GM12878 (cell line): ENCODE results near the gene THY1. TPM values are rescaled to one million over a fixed set of nuclear protein-coding genes. Genes with fewer than 3 reads are reported as not detected.

Source experiments
- ATAC-seq: fragments of 200-7000 bp; cut with Tn5 transposase; 3 replicates; pipeline ENCODE4 v1.9.1; 2020; ENCODE audit warnings: mild to moderate bottlenecking, moderate library complexity
- BruUV-seq: library from RNA; stranded (reverse); fragments of 400-500 nt; replicated peaks from 2 replicates; lab custom pipeline; 2021; lab: Mats Ljungman, UMichigan
- CTCF ChIA-PET: fragments of 300-600 bp; sonication (Branson Sonifier 250); formaldehyde crosslinking; extraction: SDS; loops from one replicate; lab custom pipeline; 2021; ENCODE audit warnings: inconsistent platforms; lab: Yijun Ruan, JAX
- POLR2A ChIA-PET: fragments of 350-600 bp; formaldehyde crosslinking; extraction: SDS; loops from one replicate; lab custom pipeline; 2021; ENCODE audit warnings: inconsistent platforms; lab: Charles Lee
- RAD21 ChIA-PET: fragments of 300-600 bp; sonication (Branson Sonifier 250); formaldehyde crosslinking; loops from one replicate; lab custom pipeline; 2023; ENCODE audit warnings: antibody characterized with exemption; ENCODE audit not compliant: unreplicated experiment; lab: Charles Lee
- SMC1A ChIA-PET: fragments of 300-600 bp; sonication (Branson Sonifier 250); formaldehyde crosslinking; loops from one replicate; lab custom pipeline; 2023; ENCODE audit not compliant: unreplicated experiment, uncharacterized antibody; lab: Charles Lee
- DNase-seq: peaks from one replicate; pipeline ENCODE4 v3.0.0-alpha.2; 2011; ENCODE audit warnings: low read depth, low spot score
- FAIRE-seq: peaks from 3 replicates; lab custom pipeline; 2011; peaks lifted over from hg19 to GRCh38; lab: Jason Lieb, UNC
- H2AFZ ChIP-seq: 2 replicates; pipeline ENCODE4 v1.6.0; 2011; ENCODE audit warnings: low read depth, low read length, control low read depth; ENCODE audit not compliant: control insufficient read depth
- H3K27ac ChIP-seq: 2 replicates; pipeline ENCODE4 v1.5.1; 2011; ENCODE audit warnings: control low read depth; ENCODE audit not compliant: control insufficient read depth, insufficient read depth
- H3K27me3 ChIP-seq, 2 experiments: replicated peaks in 1 of 2; 2 replicates each; pipeline versions ENCODE4 v1.6.0 to v1.6.1; 2011; ENCODE audit warnings: low read length in 1 of 2; ENCODE audit not compliant: control insufficient read depth in 2 of 2, insufficient read depth in 2 of 2
- H3K36me3 ChIP-seq, 2 experiments: 2 replicates each; pipeline ENCODE4 v1.5.1; 2011; ENCODE audit warnings: low read length in 1 of 2; ENCODE audit not compliant: control insufficient read depth in 2 of 2, insufficient read depth in 2 of 2
- H3K4me1 ChIP-seq: 2 replicates; pipeline ENCODE4 v1.6.1; 2011; ENCODE audit warnings: mild to moderate bottlenecking, low read length, moderate library complexity, mixed read lengths; ENCODE audit not compliant: control insufficient read depth, insufficient read depth
- H3K4me2 ChIP-seq: 2 replicates; pipeline ENCODE4 v1.6.0; 2011; ENCODE audit warnings: control low read depth; ENCODE audit not compliant: control insufficient read depth, insufficient read depth
- H3K4me3 ChIP-seq: fragments of 200-600 bp; sonication (generic); 2 replicates; pipeline ENCODE4 v1.5.1; 2016
- H3K79me2 ChIP-seq: 2 replicates; pipeline ENCODE4 v1.6.0; 2011; ENCODE audit warnings: low read length; ENCODE audit not compliant: control insufficient read depth, insufficient read depth
- H3K9ac ChIP-seq: 2 replicates; pipeline ENCODE4 v1.8.0; 2011; ENCODE audit warnings: low read length, control low read depth, mixed read lengths; ENCODE audit not compliant: control insufficient read depth, insufficient read depth
- H3K9me3 ChIP-seq: replicated peaks from 3 replicates; pipeline ENCODE4 v1.5.1; 2011; ENCODE audit warnings: mild to moderate bottlenecking, low read length; ENCODE audit not compliant: control insufficient read depth, insufficient read depth
- H4K20me1 ChIP-seq: 2 replicates; pipeline ENCODE4 v1.6.0; 2011; ENCODE audit not compliant: control insufficient read depth, insufficient read depth
- DPF2 ChIP-seq: fragments of 450-650 bp; IDR thresholded peaks from 2 replicates; pipeline ENCODE4 v1.6.1; 2017; ENCODE audit warnings: mild to moderate bottlenecking
- EP300 ChIP-seq, 2 experiments: fragments of 150-350 bp in 1 of 2; IDR thresholded peaks; 2 replicates each; pipeline ENCODE4 v1.6.1; 2011 to 2012; ENCODE audit warnings: low read depth in 2 of 2, low read length in 2 of 2, borderline replicate concordance in 1 of 2, improper control_type of control experiment in 1 of 2, inconsistent platforms in 1 of 2; ENCODE audit not compliant: control insufficient read depth in 1 of 2
- NR2F1 ChIP-seq: fragments of 450-650 bp; conservative IDR thresholded peaks from 2 replicates; pipeline ENCODE4 v1.6.1; 2017; ENCODE audit warnings: mild to moderate bottlenecking
- PML ChIP-seq: IDR thresholded peaks from 2 replicates; pipeline ENCODE4 v1.6.1; 2012; ENCODE audit warnings: low read length, inconsistent platforms
- POLR2A ChIP-seq: IDR thresholded peaks from 2 replicates; pipeline ENCODE4 v1.6.1; 2011; ENCODE audit warnings: low read depth, mild to moderate bottlenecking, low read length
- SP1 ChIP-seq: IDR thresholded peaks from one replicate; pipeline ENCODE4 v1.6.1; 2011; ENCODE audit warnings: low read depth, low read length
- ZNF687 ChIP-seq: fragments of 450-650 bp; IDR thresholded peaks from 2 replicates; pipeline ENCODE4 v1.6.1; 2017; ENCODE audit warnings: mild to moderate bottlenecking, moderate library complexity
- ZZZ3 ChIP-seq: IDR thresholded peaks from 2 replicates; pipeline ENCODE4 v1.6.1; 2011; ENCODE audit warnings: low read depth; ENCODE audit not compliant: control insufficient read depth, insufficient read length
- WGBS: methylation state at CpG from one replicate; pipeline ENCODE4 v1.1.6; 2016; ENCODE audit warnings: low lambda C conversion rate; ENCODE audit not compliant: insufficient replicate concordance, insufficient coverage; ENCODE audit errors: missing lambda C conversion rate; 5-methylcytosine and 5-hydroxymethylcytosine counted together
- in situ Hi-C: fragments of 300-500 bp; cut with MboI; formaldehyde crosslinking; loops from 9 replicates; pipeline ENCODE4 v1.14.3; 2018; ENCODE audit warnings: mixed read lengths
- intact Hi-C: fragments of 100-400 bp; cut with micrococcal nuclease; formaldehyde crosslinking; loops from one replicate; pipeline ENCODE4 v1.14.2; 2022; ENCODE audit not compliant: unreplicated experiment
- polyA plus RNA-seq, 11 experiments: library from polyadenylated mRNA; depleted of rRNA in 4 of 11; unstranded in 6 of 11; stranded (reverse) in 5 of 11; fragments of >200 nt; fragmentation: Nextera tagmentation in 4 of 11; fragmentation: Illumina TruSeq in 1 of 11; extraction: Ambion mirVana in 4 of 11; extraction: Trizol in 1 of 11; gene quantifications; 1 replicate in 1 of 11; 2 replicates in 10 of 11; pipeline versions ENCODE4 v1.2.1 to v1.2.3, GENCODE V29; 2011 to 2016; ENCODE audit warnings: inconsistent platforms in 2 of 11, missing spikeins in 2 of 11, low read depth in 1 of 11
- small RNA-seq: library from RNA; depleted of rRNA; stranded (forward); fragments of <200 nt; gene quantifications from one replicate; pipeline ENCODE3, GENCODE V24; 2014
- total RNA-seq, 4 experiments: library from RNA; depleted of rRNA in 3 of 4; stranded (reverse); fragments of >200 nt in 3 of 4; fragmentation: Illumina TruSeq in 1 of 4; extraction: Trizol in 1 of 4; gene quantifications; 2 replicates each; pipeline versions ENCODE4 v1.2.1 to v1.2.3, GENCODE V29; 2013 to 2021
- TF ChIP-seq, protein P1 (sequence below): IDR thresholded peaks from 2 replicates; pipeline ENCODE4 v1.6.1; 2012; ENCODE audit warnings: low read depth, low read length, improper control_type of control experiment

The THY1 gene
- total and polyA plus RNA-seq, 10 of the 15 experiments (the other 5 are each of a cell fraction or from before 2014, with no cell fraction given), result 0.86 to 20.1 (median 3.2) TPM

DNA sequence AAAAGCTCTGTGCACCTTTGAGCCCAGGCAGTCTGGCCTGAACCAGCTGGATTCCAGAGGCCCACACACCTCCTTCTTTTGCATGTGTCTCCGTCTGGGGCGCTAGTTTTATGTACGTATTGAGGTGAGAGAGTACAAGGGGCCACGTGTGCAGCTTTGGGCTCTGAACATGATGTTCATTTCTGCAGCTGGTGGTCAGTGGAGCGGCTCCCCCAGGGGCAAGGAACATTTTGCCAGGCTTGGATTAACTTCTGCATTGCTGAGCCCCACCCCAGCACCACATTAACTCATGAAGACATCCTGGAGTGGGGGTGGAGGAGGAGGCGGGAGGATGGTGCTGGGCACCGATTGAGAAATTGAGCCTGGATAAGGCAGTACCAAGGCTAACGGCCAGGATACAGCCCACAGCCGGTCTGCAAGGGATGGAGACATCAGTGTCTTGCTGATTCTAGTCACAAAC is 55.3 kb downstream of the THY1 start:
- intact Hi-C loops, result no loop called here
- in situ Hi-C loops, result no loop called here
- ChIA-PET RAD21 (interaction anchor here (1.3 to 2.0 kb wide), 2 partner anchors 9 to 12 kb away, joined by 6 to 10 read pairs; no protein-coding TSS in a partner anchor), CTCF (interaction anchor here (1.1 to 17.9 kb wide), 4 partner anchors 11 to 107 kb away, joined by 3 to 183 read pairs (median 3); no protein-coding TSS in a partner anchor), POLR2A (interaction anchor here (1.5 kb wide), 1 partner anchor 9 kb away, joined by 5 read pairs; no protein-coding TSS in a partner anchor)
- WGBS, result 32% methylated on average over 9 of the region's 9 CpGs
- Histone ChIP-seq H3K79me2 (no peaks in the 10 kb centered on the region), H4K20me1 (no peaks in the 10 kb centered on the region), H3K4me3 (no peak overlapping the region), H3K27me3 (peaks cover 4 to 9% of the 10 kb centered on the region in 2 experiments; a peak in 3 of 4 replicates)
- FAIRE-seq, result no peak
- TF ChIP-seq ZZZ3 (no peak), EP300 (IDR thresholded peaks at IDR 0.05; ENCODE audit: borderline replicate concordance in 1 of 2, control insufficient read depth in 1 of 2, low read depth in 2 of 2, low read length in 2 of 2) (no peak), NR2F1 (no peak), ZNF687 (no peak), SP1 (no peak), PML (no peak), POLR2A (no peak), DPF2 (no peak)
- TF ChIP-seq, protein P1, sequence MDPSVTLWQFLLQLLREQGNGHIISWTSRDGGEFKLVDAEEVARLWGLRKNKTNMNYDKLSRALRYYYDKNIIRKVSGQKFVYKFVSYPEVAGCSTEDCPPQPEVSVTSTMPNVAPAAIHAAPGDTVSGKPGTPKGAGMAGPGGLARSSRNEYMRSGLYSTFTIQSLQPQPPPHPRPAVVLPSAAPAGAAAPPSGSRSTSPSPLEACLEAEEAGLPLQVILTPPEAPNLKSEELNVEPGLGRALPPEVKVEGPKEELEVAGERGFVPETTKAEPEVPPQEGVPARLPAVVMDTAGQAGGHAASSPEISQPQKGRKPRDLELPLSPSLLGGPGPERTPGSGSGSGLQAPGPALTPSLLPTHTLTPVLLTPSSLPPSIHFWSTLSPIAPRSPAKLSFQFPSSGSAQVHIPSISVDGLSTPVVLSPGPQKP, result no peak
- TF ChIP-seq, all 136 proteins: peak for 0
- no peak overlapping the region for H2AFZ ChIP-seq
- no peak overlapping the region for H3K9ac ChIP-seq
- no peaks in the 10 kb centered on the region for H3K4me1 ChIP-seq
- BruUV-seq, result no TSS peak
- DNase-seq (no peak), ATAC-seq (no peak)
- H3K9me3 ChIP-seq, result no peaks in the 10 kb centered on the region
- H3K27ac ChIP-seq, result no peak overlapping the region
- no peak overlapping the region for H3K4me2 ChIP-seq
- H3K36me3 ChIP-seq, result no peaks in the 10 kb centered on the region
- SMC1A ChIA-PET, result interaction anchor here (1.5 kb wide), 2 partner anchors 9 to 12 kb away, joined by 3 to 5 read pairs; no protein-coding TSS in a partner anchor

Small RNA genes lying within 50 kb of the gene (small RNA-seq; reads per million reads assigned to genes)
- gene AP003396.4, result not detected

Other genes starting within 250 kb of the THY1 start
- not detected in 2 replicates for gene NHERF4, start 237.7 kb downstream of the THY1 start, total RNA-seq (2014; rRNA removed)
- gene NHERF4, start 237.7 kb downstream of the THY1 start, total RNA-seq (2014; rRNA removed; fragmentation: Illumina TruSeq; extraction: Trizol), result not detected in 2 replicates
- 0.15 TPM in 1 of 2 replicates, not detected in the other for gene NHERF4, start 237.7 kb downstream of the THY1 start, total RNA-seq (2021)
- not detected in 2 replicates for gene NHERF4, start 237.7 kb downstream of the THY1 start, polyA plus RNA-seq (2011; rRNA removed)
- gene NHERF4, start 237.7 kb downstream of the THY1 start, polyA plus RNA-seq (2014; fragmentation: Illumina TruSeq; extraction: Trizol), result not detected in 2 replicates
- not detected for gene NHERF4, start 237.7 kb downstream of the THY1 start, polyA plus RNA-seq (2014; fragmentation: Nextera tagmentation; extraction: Ambion mirVana)
- not detected in 2 replicates for gene NHERF4, start 237.7 kb downstream of the THY1 start, polyA plus RNA-seq (2014; rRNA removed)
- gene NHERF4, start 237.7 kb downstream of the THY1 start, polyA plus RNA-seq (2016; fragmentation: Nextera tagmentation; extraction: Ambion mirVana), result not detected
- gene CBL, start 216.8 kb downstream of the THY1 start, total RNA-seq (2014; rRNA removed), result 9.3 and 9.6 TPM in 2 replicates
- gene CBL, start 216.8 kb downstream of the THY1 start, total RNA-seq (2014; rRNA removed; fragmentation: Illumina TruSeq; extraction: Trizol), result 9.4 and 10.0 TPM in 2 replicates
- 25.4 and 27.1 TPM in 2 replicates for gene CBL, start 216.8 kb downstream of the THY1 start, total RNA-seq (2021)
- gene CBL, start 216.8 kb downstream of the THY1 start, polyA plus RNA-seq (2011; rRNA removed), result 14.5 and 18.4 TPM in 2 replicates
- gene CBL, start 216.8 kb downstream of the THY1 start, polyA plus RNA-seq (2014; fragmentation: Illumina TruSeq; extraction: Trizol), result 21.5 and 25.9 TPM in 2 replicates
- gene CBL, start 216.8 kb downstream of the THY1 start, polyA plus RNA-seq (2014; fragmentation: Nextera tagmentation; extraction: Ambion mirVana), result 1 to 10 TPM; 3.9 to 7.6 TPM
- 11.6 and 12.1 TPM in 2 replicates for gene CBL, start 216.8 kb downstream of the THY1 start, polyA plus RNA-seq (2014; rRNA removed)
- gene CBL, start 216.8 kb downstream of the THY1 start, polyA plus RNA-seq (2016; fragmentation: Nextera tagmentation; extraction: Ambion mirVana), result 1 to 10 TPM; 8.2 to 8.8 TPM
- gene MCAM, start 106.0 kb downstream of the THY1 start, total RNA-seq (2014; rRNA removed), result 17.6 TPM in 2 replicates
- 10.0 TPM in 2 replicates for gene MCAM, start 106.0 kb downstream of the THY1 start, total RNA-seq (2014; rRNA removed; fragmentation: Illumina TruSeq; extraction: Trizol)
- gene MCAM, start 106.0 kb downstream of the THY1 start, total RNA-seq (2021), result 17.9 and 19.7 TPM in 2 replicates
- gene MCAM, start 106.0 kb downstream of the THY1 start, polyA plus RNA-seq (2011; rRNA removed), result 2.5 and 4.1 TPM in 2 replicates
- 7.4 and 12.1 TPM in 2 replicates for gene MCAM, start 106.0 kb downstream of the THY1 start, polyA plus RNA-seq (2014; fragmentation: Illumina TruSeq; extraction: Trizol)
- 1 to 10 TPM; 3.1 to 4.5 TPM for gene MCAM, start 106.0 kb downstream of the THY1 start, polyA plus RNA-seq (2014; fragmentation: Nextera tagmentation; extraction: Ambion mirVana)
- gene MCAM, start 106.0 kb downstream of the THY1 start, polyA plus RNA-seq (2014; rRNA removed), result 13.2 and 16.5 TPM in 2 replicates
- gene MCAM, start 106.0 kb downstream of the THY1 start, polyA plus RNA-seq (2016; fragmentation: Nextera tagmentation; extraction: Ambion mirVana), result 1 to 10 TPM; 7.8 to 8.7 TPM
- 3.7 and 5.3 TPM in 2 replicates for gene RNF26, start 88.6 kb downstream of the THY1 start, total RNA-seq (2014; rRNA removed)
- gene RNF26, start 88.6 kb downstream of the THY1 start, total RNA-seq (2014; rRNA removed; fragmentation: Illumina TruSeq; extraction: Trizol), result 7.1 and 7.2 TPM in 2 replicates
- 29.9 and 31.1 TPM in 2 replicates for gene RNF26, start 88.6 kb downstream of the THY1 start, total RNA-seq (2021)
- 7.0 and 16.6 TPM in 2 replicates for gene RNF26, start 88.6 kb downstream of the THY1 start, polyA plus RNA-seq (2011; rRNA removed)
- 10.4 and 18.7 TPM in 2 replicates for gene RNF26, start 88.6 kb downstream of the THY1 start, polyA plus RNA-seq (2014; fragmentation: Illumina TruSeq; extraction: Trizol)
- 1 to 10 TPM; 2.8 to 4.2 TPM for gene RNF26, start 88.6 kb downstream of the THY1 start, polyA plus RNA-seq (2014; fragmentation: Nextera tagmentation; extraction: Ambion mirVana)
- gene RNF26, start 88.6 kb downstream of the THY1 start, polyA plus RNA-seq (2014; rRNA removed), result 20.9 and 25.6 TPM in 2 replicates
- 10 to 100 TPM; 52.2 to 54.5 TPM for gene RNF26, start 88.6 kb downstream of the THY1 start, polyA plus RNA-seq (2016; fragmentation: Nextera tagmentation; extraction: Ambion mirVana)
- gene C1QTNF5, start 82.3 kb downstream of the THY1 start, total RNA-seq (2014; rRNA removed), result not detected in 2 replicates
- gene C1QTNF5, start 82.3 kb downstream of the THY1 start, total RNA-seq (2014; rRNA removed; fragmentation: Illumina TruSeq; extraction: Trizol), result not detected in 2 replicates
- gene C1QTNF5, start 82.3 kb downstream of the THY1 start, total RNA-seq (2021), result not detected in 2 replicates
- gene C1QTNF5, start 82.3 kb downstream of the THY1 start, polyA plus RNA-seq (2011; rRNA removed), result not detected in 2 replicates
- not detected in 2 replicates for gene C1QTNF5, start 82.3 kb downstream of the THY1 start, polyA plus RNA-seq (2014; fragmentation: Illumina TruSeq; extraction: Trizol)
- not detected for gene C1QTNF5, start 82.3 kb downstream of the THY1 start, polyA plus RNA-seq (2014; fragmentation: Nextera tagmentation; extraction: Ambion mirVana)
- gene C1QTNF5, start 82.3 kb downstream of the THY1 start, polyA plus RNA-seq (2014; rRNA removed), result not detected in 2 replicates
- not detected for gene C1QTNF5, start 82.3 kb downstream of the THY1 start, polyA plus RNA-seq (2016; fragmentation: Nextera tagmentation; extraction: Ambion mirVana)
- not detected in 2 replicates for gene MFRP, start 76.5 kb downstream of the THY1 start, total RNA-seq (2014; rRNA removed)
- not detected in 2 replicates for gene MFRP, start 76.5 kb downstream of the THY1 start, total RNA-seq (2014; rRNA removed; fragmentation: Illumina TruSeq; extraction: Trizol)
- gene MFRP, start 76.5 kb downstream of the THY1 start, total RNA-seq (2021), result not detected in 2 replicates
- not detected in 2 replicates for gene MFRP, start 76.5 kb downstream of the THY1 start, polyA plus RNA-seq (2011; rRNA removed)
- not detected in 2 replicates for gene MFRP, start 76.5 kb downstream of the THY1 start, polyA plus RNA-seq (2014; fragmentation: Illumina TruSeq; extraction: Trizol)
- not detected for gene MFRP, start 76.5 kb downstream of the THY1 start, polyA plus RNA-seq (2014; fragmentation: Nextera tagmentation; extraction: Ambion mirVana)
- gene MFRP, start 76.5 kb downstream of the THY1 start, polyA plus RNA-seq (2014; rRNA removed), result not detected in 2 replicates
- gene MFRP, start 76.5 kb downstream of the THY1 start, polyA plus RNA-seq (2016; fragmentation: Nextera tagmentation; extraction: Ambion mirVana), result not detected
- gene USP2, start 41.5 kb downstream of the THY1 start, total RNA-seq (2014; rRNA removed), result not detected in 2 replicates
- not detected in 2 replicates for gene USP2, start 41.5 kb downstream of the THY1 start, total RNA-seq (2014; rRNA removed; fragmentation: Illumina TruSeq; extraction: Trizol)
- 0.13 TPM in 1 of 2 replicates, not detected in the other for gene USP2, start 41.5 kb downstream of the THY1 start, total RNA-seq (2021)
- 0.04 TPM in 1 of 2 replicates, not detected in the other for gene USP2, start 41.5 kb downstream of the THY1 start, polyA plus RNA-seq (2011; rRNA removed)
- 0.09 TPM in 1 of 2 replicates, not detected in the other for gene USP2, start 41.5 kb downstream of the THY1 start, polyA plus RNA-seq (2014; fragmentation: Illumina TruSeq; extraction: Trizol)
- under 1 TPM in 1 of 2 experiments, not detected in 1; 0.04 TPM for gene USP2, start 41.5 kb downstream of the THY1 start, polyA plus RNA-seq (2014; fragmentation: Nextera tagmentation; extraction: Ambion mirVana)
- gene USP2, start 41.5 kb downstream of the THY1 start, polyA plus RNA-seq (2014; rRNA removed), result 0.03 TPM in 2 replicates
- under 1 TPM in 1 of 2 experiments, not detected in 1; 0.11 TPM for gene USP2, start 41.5 kb downstream of the THY1 start, polyA plus RNA-seq (2016; fragmentation: Nextera tagmentation; extraction: Ambion mirVana)